T-helper 17 cell (primary cell): ENCODE measurements around the gene SCART1. TPM values are rescaled to one million over a fixed set of nuclear protein-coding genes. Genes with fewer than 3 reads are reported as not detected.
"Not testable (repeated sequence)": the region's sequence is repeated elsewhere in the genome, so short reads cannot be mapped to it uniquely, and the experiment has no call there.

ENCODE experiments used
- ATAC-seq: fragments of 150-1000 bp; cut with Tn5 transposase; 2 replicates; pipeline ENCODE4 v1.10.0; 2021; ENCODE audit warnings: mild to moderate bottlenecking, moderate library complexity
- DNase-seq, 3 donors: peaks; one replicate each; pipeline versions ENCODE4 v3.0.0 to v3.0.0-alpha.2; 2020 to 2021
- H3K9me3 ChIP-seq: one replicate; pipeline ENCODE4 v1.7.0; 2013; ENCODE audit warnings: low read length, mild to moderate bottlenecking; ENCODE audit not compliant: control insufficient read depth, poor library complexity, severe bottlenecking
- H3K27ac Mint-ChIP-seq: one replicate; pipeline ENCODE4 v1.8.0; 2022; ENCODE audit warnings: mild to moderate bottlenecking, moderate library complexity, mixed read lengths
- H3K27me3 Mint-ChIP-seq: one replicate; pipeline ENCODE4 v1.8.0; 2022; ENCODE audit warnings: mixed read lengths
- H3K36me3 Mint-ChIP-seq: one replicate; pipeline ENCODE4 v1.8.0; 2022; ENCODE audit warnings: low read depth, mixed read lengths
- H3K4me1 Mint-ChIP-seq: one replicate; pipeline ENCODE4 v1.8.0; 2022; ENCODE audit warnings: mild to moderate bottlenecking, mixed read lengths
- H3K4me3 Mint-ChIP-seq: one replicate; pipeline ENCODE4 v1.8.0; 2022; ENCODE audit warnings: mild to moderate bottlenecking, moderate library complexity, mixed read lengths
- total RNA-seq, 4 donors: library from RNA in 2 of 4; stranded (reverse) in 2 of 4; gene quantifications; one replicate each; pipeline ENCODE4 v1.2.3 and lab custom pipeline; 2022 to 2026

SCART1 gene
- total RNA-seq, 2 donors from 2014 or later, result 20.6 to 38.6 TPM

DNA sequence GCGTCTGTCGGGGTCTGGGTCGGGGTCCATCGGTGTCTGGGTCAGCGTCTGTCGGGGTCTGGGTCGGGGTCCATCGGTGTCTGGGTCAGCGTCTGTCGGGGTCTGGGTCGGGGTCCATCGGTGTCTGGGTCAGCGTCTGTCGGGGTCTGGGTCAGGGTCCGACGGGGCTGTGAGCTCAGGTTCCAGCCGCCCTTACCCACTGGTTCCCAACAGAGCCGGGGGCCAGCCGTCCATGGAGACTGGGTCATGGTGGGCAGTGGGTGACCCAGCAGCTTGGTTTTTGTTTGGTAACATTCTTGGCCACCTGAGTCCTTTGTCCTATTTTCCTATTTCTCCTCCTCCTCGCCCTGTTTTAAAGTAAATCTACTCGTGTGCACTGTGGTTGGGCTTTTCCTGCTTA is 12.4 kb upstream of the SCART1 start:
- peak overlapping the region; percentile 85 for H3K4me3 Mint-ChIP-seq
- H3K4me1 Mint-ChIP-seq, result peaks cover 36% of the 10 kb centered on the region
- not testable (repeated sequence) for H3K36me3 Mint-ChIP-seq, DNase-seq, H3K27me3 Mint-ChIP-seq, H3K9me3 ChIP-seq, ATAC-seq
- peak overlapping the region; percentile 93 for H3K27ac Mint-ChIP-seq

DNA sequence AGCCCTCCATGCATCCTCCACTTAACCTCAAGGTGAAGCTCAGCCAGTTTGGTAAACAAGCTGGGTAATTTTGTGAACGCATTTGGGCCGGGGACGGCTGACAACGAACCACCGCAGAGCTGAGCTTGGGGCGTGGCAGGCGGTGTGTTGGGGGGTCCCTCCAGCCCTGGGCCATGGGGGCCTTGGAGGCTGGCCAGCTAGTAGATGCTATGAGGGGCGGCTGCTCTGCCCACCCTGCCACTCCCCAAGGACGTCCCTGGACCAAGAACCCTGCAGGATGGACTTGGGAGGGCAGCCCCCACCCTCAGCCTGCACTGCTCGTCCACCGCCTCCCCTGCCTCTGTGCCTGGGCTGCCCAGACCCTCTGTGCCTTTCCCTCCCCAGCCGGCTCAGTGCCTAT is 12.0 kb upstream of the SCART1 start:
- Mint-ChIP-seq H3K27me3 (peaks cover 2% of the 10 kb centered on the region), H3K36me3 (peaks cover 5% of the 10 kb centered on the region), H3K4me3 (peak overlapping the region; percentile 85), H3K27ac (peak overlapping the region; percentile 93), H3K4me1 (peaks cover 36% of the 10 kb centered on the region)
- H3K9me3 ChIP-seq, result no peaks in the 10 kb centered on the region
- ATAC-seq, result peak; percentile 61
- no peak for DNase-seq

DNA sequence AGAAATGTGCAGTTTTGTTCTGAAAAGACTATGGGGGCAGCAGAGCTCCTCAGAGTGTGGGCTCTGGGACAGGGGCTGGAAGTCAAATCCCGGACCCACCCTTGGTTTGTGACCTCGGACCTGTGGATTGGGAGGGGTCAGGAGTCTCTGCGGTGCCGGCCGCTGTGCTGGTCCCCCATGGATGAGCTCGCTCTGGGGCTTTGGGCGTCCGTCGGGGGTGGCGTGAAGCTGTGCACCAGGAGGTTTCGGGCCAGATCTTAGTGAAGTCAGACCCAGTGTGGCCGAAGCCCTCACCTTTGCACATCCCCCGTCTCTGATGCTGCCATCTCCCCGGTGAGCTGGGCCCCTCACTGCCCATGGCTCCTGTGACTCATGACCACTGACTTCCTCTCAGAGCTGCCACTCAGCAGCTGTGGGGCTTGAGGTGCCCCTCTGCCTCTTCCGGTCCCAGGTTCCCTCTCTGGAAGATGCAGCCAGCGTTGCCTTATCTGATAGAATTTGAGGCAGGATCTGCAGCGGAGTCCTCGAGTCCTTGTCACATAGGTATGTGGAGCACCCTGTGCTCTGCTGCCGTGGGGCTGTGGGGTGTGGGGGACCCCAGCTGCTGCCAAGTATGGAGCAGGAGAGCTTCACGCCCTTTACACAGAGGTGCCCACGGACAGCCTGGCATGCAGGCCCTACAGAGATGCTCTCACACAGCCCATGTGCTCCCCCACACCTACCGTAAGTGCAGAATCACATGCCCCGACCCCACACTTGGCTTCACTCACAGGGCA is 11.4 kb upstream of the SCART1 start:
- peak overlapping the region; percentile 85 for H3K4me3 Mint-ChIP-seq
- peaks cover 36% of the 10 kb centered on the region for H3K4me1 Mint-ChIP-seq
- no peaks in the 10 kb centered on the region for H3K27me3 Mint-ChIP-seq
- peaks cover 5% of the 10 kb centered on the region for H3K36me3 Mint-ChIP-seq
- no peaks in the 10 kb centered on the region for H3K9me3 ChIP-seq
- peak; percentile 72 for ATAC-seq
- H3K27ac Mint-ChIP-seq, result peak overlapping the region; percentile 93
- peak in 1 of 3 donors; percentile 24 for DNase-seq

DNA sequence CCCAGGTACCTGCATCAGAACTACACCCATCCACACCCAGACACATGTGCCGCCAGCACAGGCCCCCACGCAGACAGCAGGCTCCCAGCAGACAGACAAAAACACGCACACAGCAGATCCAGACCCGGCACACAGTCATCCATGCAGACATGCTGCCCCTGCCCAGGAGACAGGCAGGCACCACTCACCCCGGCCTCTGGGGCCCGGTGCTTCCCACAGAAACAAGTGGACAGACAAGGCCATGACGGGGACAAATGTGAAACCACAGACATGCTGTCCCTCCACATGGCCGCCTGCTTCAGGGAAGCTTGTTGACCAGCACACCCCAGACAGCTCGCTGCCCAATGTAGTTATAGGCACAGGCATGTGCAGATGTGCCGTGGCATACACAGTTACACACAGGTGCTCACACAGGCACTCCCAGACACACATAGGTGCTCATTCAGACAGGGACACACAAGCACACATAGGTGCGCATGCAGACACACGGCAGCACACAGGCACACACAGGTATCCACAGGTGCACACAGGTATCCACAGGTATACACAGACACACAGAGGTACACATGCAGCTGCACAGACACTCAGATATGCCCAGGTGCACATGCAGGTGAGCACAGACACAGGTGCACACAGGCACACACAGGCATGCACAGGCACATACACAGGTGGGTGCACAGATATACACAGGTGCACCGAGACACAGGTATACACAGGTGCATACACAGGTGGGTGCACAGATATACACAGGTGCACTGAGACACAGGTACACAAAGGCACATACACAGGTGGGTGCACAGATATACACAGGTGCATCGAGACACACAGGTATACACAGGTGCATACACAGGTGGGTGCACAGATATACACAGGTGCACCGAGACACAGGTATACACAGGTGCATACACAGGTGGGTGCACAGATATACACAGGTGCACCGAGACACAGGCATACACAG is 10.5 kb upstream of the SCART1 start:
- ATAC-seq (no peak), DNase-seq (peak in 1 of 3 donors; percentile 7)
- H3K9me3 ChIP-seq, result peaks cover 3% of the 10 kb centered on the region
- Mint-ChIP-seq H3K27me3 (no peaks in the 10 kb centered on the region), H3K4me3 (peak overlapping the region; percentile 85), H3K36me3 (peaks cover 5% of the 10 kb centered on the region), H3K27ac (peak overlapping the region; percentile 93), H3K4me1 (peaks cover 33% of the 10 kb centered on the region)

DNA sequence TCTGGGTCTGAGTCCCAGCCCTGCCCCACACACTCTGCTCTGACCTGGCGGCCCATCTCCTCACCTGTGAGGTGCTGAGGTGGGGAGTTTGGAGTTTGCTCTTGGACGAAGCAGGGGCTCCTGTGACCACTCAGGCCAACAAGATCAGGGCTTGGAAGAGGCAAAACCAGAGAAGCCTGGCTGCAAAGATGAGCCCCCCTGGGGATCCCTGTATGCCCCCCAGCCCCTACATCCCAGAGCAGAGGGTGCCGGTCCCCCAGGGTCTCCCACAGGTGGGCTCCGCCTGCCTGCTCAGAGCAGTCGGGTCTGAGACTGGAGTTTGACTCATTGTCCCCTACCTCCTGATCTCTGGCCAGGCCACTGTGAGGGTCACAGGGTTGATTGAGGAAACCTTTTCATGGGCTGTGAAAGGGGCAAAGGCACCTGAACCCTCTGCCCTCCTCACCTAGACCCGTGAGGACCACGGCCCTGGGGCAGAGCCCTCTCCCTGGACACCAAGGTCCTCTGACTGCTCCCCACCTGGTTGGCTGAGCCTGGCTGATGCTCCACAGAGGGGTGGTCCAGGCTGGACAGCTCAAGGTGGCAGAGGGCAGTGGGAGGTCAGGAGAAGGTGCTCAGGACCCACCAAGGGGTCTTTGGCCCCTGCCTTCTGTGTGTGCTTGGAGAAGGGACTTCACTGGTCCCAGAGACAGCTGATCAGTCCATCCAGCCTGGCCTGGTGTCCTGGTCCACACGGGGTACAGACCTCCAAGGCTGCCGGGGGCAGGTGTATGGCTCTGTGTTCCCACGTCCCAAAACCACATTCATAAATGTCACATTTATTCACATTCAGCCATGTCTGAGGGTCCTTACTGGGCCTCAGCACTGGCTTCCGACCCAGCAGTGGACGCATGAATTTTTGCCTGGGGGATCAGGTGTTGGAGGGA is 9.1 kb upstream of the SCART1 start:
- DNase-seq, result no peak

DNA sequence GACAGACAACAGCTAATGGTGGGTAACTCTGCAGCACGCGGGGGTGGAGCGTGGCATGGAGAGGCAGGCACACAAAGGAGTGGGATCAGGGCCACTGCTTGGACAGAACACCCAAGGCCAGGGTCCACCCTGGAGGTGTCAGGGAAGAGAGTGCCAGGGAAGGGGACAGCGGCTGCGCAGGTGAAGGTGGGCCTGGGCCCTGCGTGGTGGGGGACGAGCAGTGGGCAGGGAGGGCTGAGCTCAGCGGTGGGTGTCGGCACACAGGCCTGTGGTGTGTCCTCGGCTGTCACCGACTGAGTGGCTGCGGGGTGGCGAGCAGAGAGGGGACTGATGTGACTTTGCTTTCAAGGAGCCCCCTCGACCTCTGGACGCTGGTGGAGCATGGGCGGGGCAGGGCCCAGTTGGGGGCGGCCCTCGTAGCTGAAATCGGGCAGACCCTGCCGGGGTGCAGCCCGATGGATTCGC is 8.4 kb upstream of the SCART1 start:
- peaks cover 5% of the 10 kb centered on the region for H3K9me3 ChIP-seq

More for the DNA sequence above, 9.1 kb upstream of the SCART1 start:
- no peaks in the 10 kb centered on the region for H3K27me3 Mint-ChIP-seq
- ATAC-seq, result no peak
- peaks cover 5% of the 10 kb centered on the region for H3K36me3 Mint-ChIP-seq
- no peak overlapping the region for H3K4me3 Mint-ChIP-seq
- H3K9me3 ChIP-seq, result peaks cover 5% of the 10 kb centered on the region
- no peak overlapping the region for H3K27ac Mint-ChIP-seq
- H3K4me1 Mint-ChIP-seq, result peaks cover 21% of the 10 kb centered on the region

DNA sequence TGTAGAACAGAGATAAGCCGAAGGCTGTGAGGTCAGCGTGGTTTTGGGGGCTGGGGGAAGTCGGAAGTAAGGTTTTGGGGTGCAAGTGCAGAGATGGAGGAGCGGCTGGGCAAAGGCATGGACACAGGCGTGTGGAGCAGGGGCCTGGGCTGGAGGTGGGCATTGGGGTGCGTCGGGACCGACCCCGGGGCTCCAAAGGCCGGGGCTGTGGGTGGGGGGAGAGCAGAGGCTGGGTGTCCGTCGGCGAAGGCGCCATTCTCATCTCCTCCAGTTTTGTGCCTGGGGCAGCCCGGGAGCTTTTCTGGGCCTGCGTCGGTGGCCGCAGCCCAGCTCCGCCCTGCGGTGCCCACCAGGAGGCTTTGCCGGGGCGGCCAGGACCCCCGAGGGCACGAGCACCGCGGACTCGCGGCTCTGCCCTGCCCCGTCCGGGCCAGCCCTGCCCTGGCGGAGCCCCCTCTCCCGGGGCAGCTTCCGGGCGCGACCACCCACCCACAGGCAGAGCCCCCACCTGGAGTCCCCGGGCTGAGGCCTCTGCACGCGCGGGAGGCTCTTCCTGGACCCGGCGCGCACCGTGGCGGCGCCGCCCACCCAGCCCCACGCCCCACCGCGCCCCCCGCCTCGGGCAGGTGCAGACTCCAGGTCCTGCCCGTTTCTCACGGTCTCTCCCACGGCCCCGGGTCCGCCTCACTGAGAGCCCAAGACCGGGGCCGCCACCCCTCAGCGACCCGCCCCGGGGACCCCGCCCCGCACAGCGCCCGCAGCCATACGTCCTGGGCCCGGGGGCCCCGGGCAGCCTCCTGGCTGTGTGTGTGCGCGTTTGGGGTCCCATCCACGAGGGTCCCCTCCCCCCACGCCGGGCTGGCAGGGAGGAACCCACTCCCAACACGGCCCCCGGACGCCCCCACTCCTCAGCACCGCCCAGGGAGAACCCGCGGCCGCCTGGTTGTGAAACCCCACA is 7.7 kb upstream of the SCART1 start:
- Mint-ChIP-seq H3K27ac (no peak overlapping the region), H3K4me1 (peaks cover 19% of the 10 kb centered on the region), H3K4me3 (no peak overlapping the region), H3K27me3 (no peaks in the 10 kb centered on the region), H3K36me3 (peaks cover 5% of the 10 kb centered on the region)
- H3K9me3 ChIP-seq, result peaks cover 5% of the 10 kb centered on the region
- DNase-seq, result no peak
- no peak for ATAC-seq

More for the DNA sequence above, 8.4 kb upstream of the SCART1 start:
- Mint-ChIP-seq H3K4me1 (peaks cover 19% of the 10 kb centered on the region), H3K36me3 (peaks cover 5% of the 10 kb centered on the region), H3K4me3 (no peak overlapping the region), H3K27ac (no peak overlapping the region), H3K27me3 (no peaks in the 10 kb centered on the region)
- ATAC-seq, result no peak
- no peak for DNase-seq

DNA sequence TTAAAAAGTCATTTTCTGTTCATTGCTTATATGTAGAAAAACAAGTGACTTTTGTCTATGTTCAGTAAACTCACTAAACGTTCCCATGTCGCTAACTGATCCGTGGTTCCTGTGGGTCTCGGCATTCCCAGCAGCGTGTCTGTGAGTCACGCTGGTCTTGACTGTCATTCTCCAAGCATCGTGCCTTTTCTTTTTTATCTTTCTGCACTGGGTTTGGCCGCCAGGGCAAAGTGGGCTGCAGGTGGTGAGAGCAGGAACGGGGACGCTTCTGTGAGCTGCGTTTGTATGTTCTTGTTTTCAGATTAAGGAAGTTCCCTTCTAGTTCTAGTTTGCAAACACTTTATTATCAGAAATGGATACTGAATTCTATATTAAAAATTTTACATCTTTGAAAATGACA is 6.8 kb upstream of the SCART1 start:
- Mint-ChIP-seq H3K36me3 (peaks cover 5% of the 10 kb centered on the region), H3K4me3 (no peak overlapping the region), H3K27ac (no peak overlapping the region), H3K4me1 (peaks cover 14% of the 10 kb centered on the region), H3K27me3 (no peaks in the 10 kb centered on the region)
- ATAC-seq (no peak), DNase-seq (no peak)
- peaks cover 5% of the 10 kb centered on the region for H3K9me3 ChIP-seq

DNA sequence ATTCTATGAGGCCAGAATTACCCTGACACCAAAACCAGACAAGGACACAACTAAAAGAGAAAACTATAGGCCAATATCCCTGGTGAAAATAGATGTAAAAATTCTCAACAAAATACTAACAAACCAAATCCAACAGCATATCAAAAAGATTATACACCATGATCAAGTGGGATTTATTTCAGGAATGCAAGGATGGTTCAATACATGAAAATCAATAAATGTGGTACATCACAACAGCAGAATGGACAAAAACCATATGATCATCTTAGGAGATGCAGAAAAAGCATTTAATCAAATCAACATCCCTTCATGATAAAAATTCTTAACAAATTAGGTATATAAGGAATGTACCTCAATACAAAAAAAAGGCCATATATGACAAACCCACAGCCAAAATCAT is 5.6 kb upstream of the SCART1 start:
- DNase-seq (no peak), ATAC-seq (no peak)
- Mint-ChIP-seq H3K36me3 (peaks cover 4% of the 10 kb centered on the region), H3K27me3 (no peaks in the 10 kb centered on the region), H3K4me3 (no peak overlapping the region), H3K4me1 (peaks cover 8% of the 10 kb centered on the region), H3K27ac (no peak overlapping the region)
- H3K9me3 ChIP-seq, result peaks cover 5% of the 10 kb centered on the region

DNA sequence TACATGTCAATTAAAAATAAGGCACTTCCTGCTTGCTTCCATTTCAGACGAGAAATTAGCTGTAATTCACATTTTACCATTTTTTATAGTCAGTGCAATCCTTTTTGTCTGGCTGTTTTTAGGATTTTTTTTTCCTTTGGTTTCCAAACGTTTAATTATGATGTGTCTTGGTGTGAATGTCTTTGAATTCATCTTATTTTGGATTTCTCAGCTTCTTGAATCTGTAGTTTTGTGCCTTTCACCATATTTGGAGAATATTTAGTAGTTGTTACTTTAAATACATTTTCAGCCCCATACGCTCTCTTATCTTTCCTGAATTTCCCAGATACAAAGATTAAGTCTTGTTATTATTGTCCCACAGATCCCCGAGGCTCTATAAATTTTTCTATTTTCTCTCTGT is 2.4 kb upstream of the SCART1 start:
- H3K27ac Mint-ChIP-seq, result peak overlapping the region; percentile 10
- H3K27me3 Mint-ChIP-seq, result no peaks in the 10 kb centered on the region
- H3K4me1 Mint-ChIP-seq, result peaks cover 19% of the 10 kb centered on the region
- DNase-seq, result no peak
- no peak for ATAC-seq
- H3K4me3 Mint-ChIP-seq, result no peak overlapping the region
- peaks cover 6% of the 10 kb centered on the region for H3K36me3 Mint-ChIP-seq
- H3K9me3 ChIP-seq, result peaks cover 5% of the 10 kb centered on the region

DNA sequence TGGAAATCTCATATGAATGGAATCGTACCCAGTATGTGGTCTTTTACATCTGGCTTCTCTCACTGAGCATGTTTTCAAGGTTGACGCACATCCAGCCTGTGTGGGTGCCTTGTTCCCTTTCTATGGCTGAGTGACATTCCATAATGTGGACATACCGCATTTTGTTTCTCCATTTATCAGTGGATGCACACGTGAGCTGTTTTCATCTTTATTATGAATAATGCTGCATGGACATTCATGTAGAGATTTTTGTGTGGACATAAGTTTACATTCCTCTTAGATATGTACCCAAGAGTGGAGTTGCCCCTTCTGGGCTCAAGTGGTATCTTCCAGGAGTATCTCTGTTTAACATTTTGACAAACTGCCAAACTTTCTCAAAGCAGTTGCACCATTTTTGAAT is 1.3 kb upstream of the SCART1 start:
- peaks cover 5% of the 10 kb centered on the region for H3K9me3 ChIP-seq
- no peak overlapping the region for H3K27ac Mint-ChIP-seq
- no peak for ATAC-seq
- no peaks in the 10 kb centered on the region for H3K27me3 Mint-ChIP-seq
- H3K36me3 Mint-ChIP-seq, result peaks cover 3% of the 10 kb centered on the region
- no peak for DNase-seq
- no peak overlapping the region for H3K4me3 Mint-ChIP-seq
- H3K4me1 Mint-ChIP-seq, result peaks cover 19% of the 10 kb centered on the region
